SH-SY5Y (cell line): ENCODE data around the gene FBXO17.

Source experiments
- GATA2 ChIP-seq: IDR thresholded peaks from 2 replicates; pipeline ENCODE4 v1.6.1; 2011; ENCODE audit warnings: mild to moderate bottlenecking, low read depth, low read length
- GATA3 ChIP-seq: IDR thresholded peaks from 2 replicates; pipeline ENCODE4 v1.6.1; 2011; ENCODE audit warnings: low read depth, mild to moderate bottlenecking, low read length, moderate library complexity

GRCh38 chr19:38990949-38991697, 15.6 kb upstream of the FBXO17 start:
- TF ChIP-seq GATA3: no peak
- no peak for TF ChIP-seq GATA2
